Epithelial cell of proximal tubule (primary cell): ENCODE measurements around the gene TCF7L2. TPM values are rescaled to one million over a fixed set of nuclear protein-coding genes. Genes with fewer than 3 reads are reported as not detected.

Experiments
- DNase-seq: peaks from one replicate; pipeline ENCODE4 v3.0.0-alpha.2; 2011; ENCODE audit warnings: low read depth
- H3K4me3 ChIP-seq: 2 replicates; pipeline ENCODE4 v1.5.1; 2011; ENCODE audit warnings: low read depth, mild to moderate bottlenecking, low read length
- CTCF ChIP-seq: conservative IDR thresholded peaks from 2 replicates; pipeline ENCODE4 v1.5.1; 2012; ENCODE audit warnings: low read depth, mild to moderate bottlenecking, low read length
- total RNA-seq: library from RNA; depleted of rRNA; stranded (reverse); fragments of >200 nt; gene quantifications from 2 replicates; pipeline ENCODE4 v1.2.3, GENCODE V29; 2015

The TCF7L2 gene
- total RNA-seq, 1 donor from 2014 or later, result 5.4 TPM

GRCh38 chr10:113096128-113096996, 146.3 kb downstream of the TCF7L2 start:
- H3K4me3 ChIP-seq, result no peak overlapping the region
- TF ChIP-seq CTCF, result no peak
- DNase-seq, result no peak

GRCh38 chr10:113097036-113097435, 147.0 kb downstream of the TCF7L2 start:
- no peak for TF ChIP-seq CTCF
- H3K4me3 ChIP-seq, result no peak overlapping the region
- DNase-seq, result no peak

GRCh38 chr10:113099431-113100183, 149.6 kb downstream of the TCF7L2 start:
- no peak for DNase-seq
- no peak for TF ChIP-seq CTCF
- peak overlapping the region; percentile 6 for H3K4me3 ChIP-seq

GRCh38 chr10:113100281-113100680, 150.2 kb downstream of the TCF7L2 start:
- no peak for DNase-seq
- H3K4me3 ChIP-seq, result no peak overlapping the region
- no peak for TF ChIP-seq CTCF

- no peak for TF ChIP-seq CTCF
- no peak overlapping the region for H3K4me3 ChIP-seq
- no peak for DNase-seq
Measured at GRCh38 chr10:113103131-113103840, 153.2 kb downstream of the TCF7L2 start.

- H3K4me3 ChIP-seq, result no peak overlapping the region
- DNase-seq, result no peak
- no peak for TF ChIP-seq CTCF
Measured at GRCh38 chr10:113104047-113104446, 154.0 kb downstream of the TCF7L2 start.
